Endothelial cell of umbilical vein (primary cell): ENCODE data around the gene MTARC2. TPM values are rescaled to one million over a fixed set of nuclear protein-coding genes. Genes with fewer than 3 reads are reported as not detected.

Experiments
- BruUV-seq: library from RNA; stranded (reverse); fragments of 400-500 nt; replicated peaks from 2 replicates; lab custom pipeline; 2021; lab: Mats Ljungman, UMichigan
- CTCF ChIA-PET: fragments of 300-600, 350-600 bp; sonication (Branson Sonifier 250); formaldehyde crosslinking; loops from one replicate; lab custom pipeline; 2021; ENCODE audit warnings: antibody characterized with exemption, inconsistent platforms; lab: Charles Lee
- POLR2A ChIA-PET: fragments of 300-600, 350-600 bp; sonication (Branson Sonifier 250); formaldehyde crosslinking; loops from one replicate; lab custom pipeline; 2021; ENCODE audit warnings: antibody characterized with exemption, inconsistent platforms; lab: Charles Lee
- DNase-seq: peaks from one replicate; pipeline ENCODE4 v3.0.0-alpha.2; 2011; ENCODE audit warnings: low read depth, low spot score
- FAIRE-seq: peaks from 2 replicates; lab custom pipeline; 2011; peaks lifted over from hg19 to GRCh38; lab: Jason Lieb, UNC
- H2AFZ ChIP-seq: 2 replicates; pipeline ENCODE4 v1.6.0; 2012; ENCODE audit warnings: low read depth, low read length, control low read depth, inconsistent platforms
- H3K27ac ChIP-seq: 2 replicates; pipeline ENCODE4 v1.5.1; 2011; ENCODE audit warnings: low read depth, mild to moderate bottlenecking, control low read depth, low read length, moderate library complexity; ENCODE audit not compliant: insufficient read depth
- H3K27me3 ChIP-seq, 2 experiments: 2 replicates each; pipeline versions ENCODE4 v1.6.0 to v1.6.1; 2011; ENCODE audit warnings: low read length in 2 of 2, mixed read lengths in 1 of 2; ENCODE audit not compliant: control insufficient read depth in 2 of 2, insufficient read depth in 2 of 2
- H3K36me3 ChIP-seq, 2 experiments: 2 replicates in 1 of 2; 3 replicates in 1 of 2; pipeline ENCODE4 v1.5.1; 2011; ENCODE audit warnings: low read length in 2 of 2, mild to moderate bottlenecking in 1 of 2, moderate library complexity in 1 of 2; ENCODE audit not compliant: control insufficient read depth in 2 of 2, insufficient read depth in 2 of 2; ENCODE audit errors: extremely low read depth in 1 of 2
- H3K4me1 ChIP-seq: 3 replicates; pipeline ENCODE4 v1.5.1; 2011; ENCODE audit warnings: mild to moderate bottlenecking, low read length; ENCODE audit not compliant: control insufficient read depth, insufficient read depth; ENCODE audit errors: extremely low read depth
- H3K4me2 ChIP-seq: 2 replicates; pipeline ENCODE4 v1.6.1; 2011; ENCODE audit warnings: low read length, control low read depth, mixed read lengths; ENCODE audit not compliant: insufficient read depth
- H3K4me3 ChIP-seq, 3 experiments: fragments of 200-600 bp in 1 of 3; sonication (generic), shearing (Covaris generic) in 1 of 3; replicated peaks in 1 of 3; 2 replicates each; pipeline ENCODE4 v1.5.1; 2011 to 2016; ENCODE audit warnings: control low read depth in 3 of 3, low read length in 3 of 3, mild to moderate bottlenecking in 2 of 3, inconsistent platforms in 1 of 3, low read depth in 1 of 3, moderate library complexity in 1 of 3; ENCODE audit not compliant: insufficient read depth in 1 of 3
- H3K79me2 ChIP-seq: 2 replicates; pipeline ENCODE4 v1.6.0; 2012; ENCODE audit warnings: low read length, inconsistent platforms; ENCODE audit not compliant: control insufficient read depth, insufficient read depth
- H3K9ac ChIP-seq: replicated peaks from 2 replicates; pipeline ENCODE3; 2011; ENCODE audit warnings: low read length, control low read depth; ENCODE audit not compliant: insufficient read depth; ENCODE audit errors: extremely low read depth
- H3K9me1 ChIP-seq: replicated peaks from 3 replicates; pipeline ENCODE4 v1.6.0; 2011; ENCODE audit warnings: mild to moderate bottlenecking, low read length; ENCODE audit not compliant: control insufficient read depth, insufficient read depth; ENCODE audit errors: extremely low read depth
- H3K9me3 ChIP-seq: replicated peaks from 2 replicates; pipeline ENCODE4 v1.5.1; 2012; ENCODE audit warnings: low read length, inconsistent platforms; ENCODE audit not compliant: control insufficient read depth, insufficient read depth
- H4K20me1 ChIP-seq: replicated peaks from 2 replicates; pipeline ENCODE3; 2011; ENCODE audit warnings: mild to moderate bottlenecking, low read length; ENCODE audit not compliant: control insufficient read depth, insufficient read depth; ENCODE audit errors: extremely low read depth
- EZH2 ChIP-seq: IDR thresholded peaks from 2 replicates; pipeline ENCODE4 v1.6.1; 2012; ENCODE audit warnings: borderline replicate concordance, low read depth, mild to moderate bottlenecking, moderate library complexity, low read length, inconsistent platforms; ENCODE audit not compliant: severe bottlenecking
- FOS ChIP-seq: IDR thresholded peaks from 2 replicates; pipeline ENCODE4 v1.6.1; 2011; ENCODE audit warnings: mild to moderate bottlenecking, low read length, moderate library complexity, borderline replicate concordance; ENCODE audit not compliant: insufficient read depth
- GATA2 ChIP-seq: IDR thresholded peaks from 2 replicates; pipeline ENCODE4 v1.7.0; 2011; ENCODE audit warnings: low read depth, mild to moderate bottlenecking, moderate library complexity, mixed read lengths, low read length; ENCODE audit not compliant: insufficient read length, insufficient read depth
- JUN ChIP-seq: IDR thresholded peaks from 2 replicates; pipeline ENCODE4 v1.6.1; 2011; ENCODE audit warnings: borderline replicate concordance, low read depth; ENCODE audit not compliant: insufficient read length, insufficient read depth
- MYC ChIP-seq: IDR thresholded peaks from one replicate; pipeline ENCODE4 v1.6.1; 2011; ENCODE audit warnings: mild to moderate bottlenecking, low read depth, low read length
- POLR2A ChIP-seq: IDR thresholded peaks from 2 replicates; pipeline ENCODE4 v1.6.1; 2012; ENCODE audit warnings: low read depth, mild to moderate bottlenecking, control low read depth, low read length
- POLR2AphosphoS5 ChIP-seq: IDR thresholded peaks from 2 replicates; pipeline ENCODE4 v1.6.1; 2012; ENCODE audit warnings: low read depth, mild to moderate bottlenecking, control low read depth, low read length, moderate library complexity; ENCODE audit not compliant: insufficient read depth
- dilution Hi-C: fragments of 300-500 bp; cut with MboI; formaldehyde crosslinking; loops from one replicate; pipeline ENCODE4 v1.15.0; 2019; ENCODE audit warnings: low sequenced_read_pairs; ENCODE audit not compliant: extremely low pct_ligation_motif_present
- intact Hi-C: fragments of 100-400 bp; cut with micrococcal nuclease; formaldehyde crosslinking; loops from one replicate; pipeline ENCODE4 v1.10.0; 2022
- polyA plus RNA-seq, 4 experiments: library from polyadenylated mRNA; depleted of rRNA in 3 of 4; stranded (reverse) in 3 of 4; unstranded in 1 of 4; fragments of >200 nt; gene quantifications; 2 replicates each; pipeline versions ENCODE4 v1.2.1 to v1.2.3, GENCODE V29; 2011 to 2012; ENCODE audit warnings: missing spikeins in 1 of 4
- total RNA-seq: library from RNA; stranded (reverse); gene quantifications from 2 replicates; pipeline ENCODE4 v1.2.3, GENCODE V29; 2021
- TF ChIP-seq, protein P1 (sequence below): IDR thresholded peaks from 2 replicates; pipeline ENCODE4 v1.6.1; 2011; ENCODE audit not compliant: insufficient read depth, insufficient read length
- TF ChIP-seq, protein P2 (sequence below), 2 donors: IDR thresholded peaks; 1 replicate in 1 of 2; 2 replicates in 1 of 2; pipeline ENCODE4 v1.5.1; 2011; ENCODE audit warnings: low read length in 2 of 2, mild to moderate bottlenecking in 2 of 2, moderate library complexity in 2 of 2, control low read depth in 1 of 2, inconsistent platforms in 1 of 2, low read depth in 1 of 2; ENCODE audit not compliant: insufficient read depth in 1 of 2; ENCODE audit errors: extremely low read depth in 1 of 2

The MTARC2 gene
- total and polyA plus RNA-seq, 2 donors (not counting 3 experiments of a cell fraction or from before 2014, with no cell fraction given), result 9.8 to 14.1 TPM

DNA sequence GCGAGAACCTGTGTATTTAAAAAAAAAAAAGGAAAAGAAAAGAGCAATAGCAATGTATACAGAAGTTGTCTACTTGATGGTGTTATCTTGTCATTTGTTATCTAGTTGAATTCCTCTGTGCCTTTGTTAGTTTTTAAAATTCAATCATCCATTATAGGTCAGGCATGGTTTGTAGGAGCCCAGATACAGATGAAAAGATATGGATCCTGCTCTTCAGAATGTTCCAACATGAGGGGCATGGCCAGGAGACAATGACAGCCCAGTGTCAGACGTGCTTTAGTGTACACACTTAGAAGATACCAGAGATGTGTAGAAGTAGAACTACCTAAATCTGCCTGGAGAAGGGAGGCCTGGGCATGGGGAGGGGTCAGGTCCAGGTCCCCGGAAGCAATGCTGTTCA lies 16.6 kb downstream of the MTARC2 start:
- no peaks in the 10 kb centered on the region for H3K27me3 ChIP-seq
- TF ChIP-seq POLR2A, result no peak
- no peak for TF ChIP-seq GATA2
- no peak for TF ChIP-seq MYC
- TF ChIP-seq JUN, result no peak
- TF ChIP-seq, protein P1, sequence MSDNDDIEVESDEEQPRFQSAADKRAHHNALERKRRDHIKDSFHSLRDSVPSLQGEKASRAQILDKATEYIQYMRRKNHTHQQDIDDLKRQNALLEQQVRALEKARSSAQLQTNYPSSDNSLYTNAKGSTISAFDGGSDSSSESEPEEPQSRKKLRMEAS, result no peak
- TF ChIP-seq, protein P2, sequence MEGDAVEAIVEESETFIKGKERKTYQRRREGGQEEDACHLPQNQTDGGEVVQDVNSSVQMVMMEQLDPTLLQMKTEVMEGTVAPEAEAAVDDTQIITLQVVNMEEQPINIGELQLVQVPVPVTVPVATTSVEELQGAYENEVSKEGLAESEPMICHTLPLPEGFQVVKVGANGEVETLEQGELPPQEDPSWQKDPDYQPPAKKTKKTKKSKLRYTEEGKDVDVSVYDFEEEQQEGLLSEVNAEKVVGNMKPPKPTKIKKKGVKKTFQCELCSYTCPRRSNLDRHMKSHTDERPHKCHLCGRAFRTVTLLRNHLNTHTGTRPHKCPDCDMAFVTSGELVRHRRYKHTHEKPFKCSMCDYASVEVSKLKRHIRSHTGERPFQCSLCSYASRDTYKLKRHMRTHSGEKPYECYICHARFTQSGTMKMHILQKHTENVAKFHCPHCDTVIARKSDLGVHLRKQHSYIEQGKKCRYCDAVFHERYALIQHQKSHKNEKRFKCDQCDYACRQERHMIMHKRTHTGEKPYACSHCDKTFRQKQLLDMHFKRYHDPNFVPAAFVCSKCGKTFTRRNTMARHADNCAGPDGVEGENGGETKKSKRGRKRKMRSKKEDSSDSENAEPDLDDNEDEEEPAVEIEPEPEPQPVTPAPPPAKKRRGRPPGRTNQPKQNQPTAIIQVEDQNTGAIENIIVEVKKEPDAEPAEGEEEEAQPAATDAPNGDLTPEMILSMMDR (IDR thresholded peaks at IDR 0.05; ENCODE audit: extremely low read depth in 1 of 2, insufficient read depth in 1 of 2, low read depth in 1 of 2, low read length in 2 of 2), result no peak
- TF ChIP-seq POLR2AphosphoS5, result no peak
- no peak for TF ChIP-seq EZH2
- no peak for TF ChIP-seq FOS
- no peaks in the 10 kb centered on the region for H4K20me1 ChIP-seq
- H3K9me3 ChIP-seq, result no peaks in the 10 kb centered on the region
- no peaks in the 10 kb centered on the region for H3K9me1 ChIP-seq
- H3K79me2 ChIP-seq, result no peaks in the 10 kb centered on the region
- no TSS peak for BruUV-seq
- FAIRE-seq (no peak), DNase-seq (no peak)
- intact Hi-C loops (no loop called here), dilution Hi-C loops (no loop called here)
- H3K36me3 ChIP-seq, result peaks cover 0 to 5% of the 10 kb centered on the region in 2 experiments
- no peak overlapping the region for H3K27ac ChIP-seq
- H3K4me3 ChIP-seq, result no peak overlapping the region
- no peaks in the 10 kb centered on the region for H3K4me1 ChIP-seq
- H3K9ac ChIP-seq, result no peak overlapping the region
- no peak overlapping the region for H2AFZ ChIP-seq
- ChIA-PET POLR2A (no interaction called here), CTCF (interaction anchor here (1.4 to 4.0 kb wide), 2 partner anchors 11 to 12 kb away, joined by 4 to 21 read pairs; no protein-coding TSS in a partner anchor)
- no peak overlapping the region for H3K4me2 ChIP-seq
